HepG2 (cell line): ENCODE results near the gene MAGI1. TPM values are rescaled to one million over a fixed set of nuclear protein-coding genes. Genes with fewer than 3 reads are reported as not detected.

Experiments used
- ARID2 ChIP-seq: sonication (generic); formaldehyde crosslinking; IDR thresholded peaks from 2 replicates; pipeline ENCODE4 v1.8.1; 2022; ENCODE audit warnings: mild to moderate bottlenecking, missing genetic modification reagents, borderline replicate concordance
- ARNT2 ChIP-seq: sonication (generic); formaldehyde crosslinking; IDR thresholded peaks from 2 replicates; pipeline ENCODE4 v1.8.0; 2022; ENCODE audit warnings: mild to moderate bottlenecking, low read depth, missing genetic modification reagents, moderate library complexity
- FOXA1 ChIP-seq, 2 experiments: fragments of 450-650 bp in 1 of 2; sonication (generic) in 1 of 2; formaldehyde crosslinking in 1 of 2; IDR thresholded peaks; 2 replicates each; pipeline versions ENCODE4 v1.4.0 to v1.6.1; 2016 to 2020; ENCODE audit warnings: missing genetic modification reagents in 1 of 2
- HMG20B ChIP-seq: conservative IDR thresholded peaks from 2 replicates; pipeline ENCODE4 v1.6.1; 2016; ENCODE audit warnings: missing genetic modification reagents, missing compliant biosample characterization
- HNRNPLL ChIP-seq: fragments of 200-400 bp; formaldehyde crosslinking; IDR thresholded peaks from 2 replicates; pipeline ENCODE4 v1.6.1; 2017; ENCODE audit warnings: mild to moderate bottlenecking, low read depth, low read length; ENCODE audit not compliant: poor library complexity, severe bottlenecking
- LCORL ChIP-seq, 2 experiments: fragments of 450-650 bp in 1 of 2; sonication (generic) in 1 of 2; formaldehyde crosslinking in 1 of 2; IDR thresholded peaks; 2 replicates each; pipeline versions ENCODE4 v1.5.0 to v1.6.1; 2017 to 2020; ENCODE audit warnings: antibody characterized with exemption in 1 of 2, missing genetic modification reagents in 1 of 2
- MBNL3 ChIP-seq: fragments of 250-450 bp; sonication (Bioruptor Pico); conservative IDR thresholded peaks from 2 replicates; pipeline ENCODE4 v1.8.0; 2022; ENCODE audit warnings: mild to moderate bottlenecking, inconsistent platforms
- MIXL1 ChIP-seq: IDR thresholded peaks from 2 replicates; pipeline ENCODE4 v1.6.1; 2016
- NR2C2 ChIP-seq: sonication (generic); formaldehyde crosslinking; IDR thresholded peaks from 2 replicates; pipeline ENCODE4 v1.4.0; 2020; ENCODE audit warnings: missing genetic modification reagents, mild to moderate bottlenecking, moderate library complexity, borderline replicate concordance
- POLR2AphosphoS5 ChIP-seq: IDR thresholded peaks from 2 replicates; pipeline ENCODE4 v1.6.1; 2012; ENCODE audit warnings: low read depth, low read length
- PPARG ChIP-seq: conservative IDR thresholded peaks from 2 replicates; pipeline ENCODE4 v1.6.1; 2016; ENCODE audit warnings: missing biosample characterization, missing genetic modification reagents
- PRMT3 ChIP-seq: sonication (generic); formaldehyde crosslinking; IDR thresholded peaks from 2 replicates; pipeline ENCODE4 v1.8.1; 2022; ENCODE audit warnings: low read depth, mild to moderate bottlenecking, moderate library complexity, missing genetic modification reagents, borderline replicate concordance
- SCMH1 ChIP-seq: sonication (generic); formaldehyde crosslinking; IDR thresholded peaks from 2 replicates; pipeline ENCODE4 v1.9.0; 2021; ENCODE audit warnings: missing genetic modification reagents, mild to moderate bottlenecking, borderline replicate concordance
- ZNF20 ChIP-seq: sonication (generic); formaldehyde crosslinking; IDR thresholded peaks from 2 replicates; pipeline ENCODE4 v1.4.0; 2020; ENCODE audit warnings: mild to moderate bottlenecking, moderate library complexity, missing genetic modification reagents
- ZNF644 ChIP-seq: IDR thresholded peaks from 2 replicates; pipeline ENCODE4 v1.6.1; 2016; ENCODE audit warnings: low read depth
- polyA plus RNA-seq, 8 experiments: library from polyadenylated mRNA; depleted of rRNA in 3 of 8; stranded (reverse) in 7 of 8; unstranded in 1 of 8; fragments of >200 nt; fragmentation: Illumina TruSeq in 4 of 8; extraction: Trizol in 4 of 8; gene quantifications; 2 replicates each; pipeline versions ENCODE4 v1.2.1 to v1.2.3, GENCODE V29; 2011 to 2016; ENCODE audit warnings: low read depth in 4 of 8, missing spikeins in 1 of 8, mixed read lengths in 1 of 8; ENCODE audit not compliant: insufficient read depth in 1 of 8
- total RNA-seq, 5 experiments: library from RNA; depleted of rRNA; stranded (reverse); fragments of >200 nt; fragmentation: Illumina TruSeq; extraction: Trizol; gene quantifications; 2 replicates each; pipeline ENCODE4 v1.2.3, GENCODE V29; 2016; ENCODE audit warnings: low read depth in 1 of 5
- TF ChIP-seq, protein P1 (sequence below): sonication (generic); formaldehyde crosslinking; IDR thresholded peaks from 2 replicates; pipeline ENCODE4 v1.5.0; 2020; ENCODE audit warnings: mild to moderate bottlenecking, missing genetic modification reagents, borderline replicate concordance
- TF ChIP-seq, protein P2 (sequence below): sonication (generic); formaldehyde crosslinking; IDR thresholded peaks from one replicate; pipeline ENCODE4 v1.5.1; 2020; ENCODE audit warnings: mild to moderate bottlenecking, missing genetic modification reagents; ENCODE audit errors: not compliant biosample characterization
- TF ChIP-seq, protein P3 (sequence below): sonication (generic); formaldehyde crosslinking; IDR thresholded peaks from 2 replicates; pipeline ENCODE4 v1.4.0; 2020; ENCODE audit warnings: missing genetic modification reagents

MAGI1 gene
- total and polyA plus RNA-seq, 2 of the 13 experiments (the other 11 are each of a cell fraction or from before 2014, with no cell fraction given), result 22.2 to 26.0 TPM

DNA sequence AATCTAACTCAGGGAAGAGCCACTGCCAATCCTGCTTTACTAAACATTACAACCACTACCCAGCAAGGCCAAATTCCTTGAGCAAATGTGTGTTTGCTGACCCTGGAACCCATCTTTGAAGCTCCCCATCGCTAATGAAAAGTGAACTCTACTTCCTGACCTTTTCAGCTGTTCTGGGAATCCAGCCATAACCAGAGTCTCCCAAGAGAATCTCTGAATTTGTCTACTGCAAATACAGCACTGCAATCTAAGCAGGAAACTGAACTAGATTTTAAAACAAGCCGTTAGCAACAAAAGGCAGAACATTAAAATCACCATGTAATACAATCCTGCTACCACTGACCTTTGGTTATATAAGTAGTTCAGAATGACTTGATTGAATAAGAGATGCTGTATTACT, 309.2 kb downstream of the MAGI1 start (continued):
- TF ChIP-seq POLR2AphosphoS5, result no peak
- no peak for TF ChIP-seq FOXA1 (IDR thresholded peaks at IDR 0.05)
- TF ChIP-seq FOXA1 (CRISPR knock-in tag; IDR thresholded peaks at IDR 0.05), result peak; percentile 40; the same call in 1 of the 2 replicates
- TF ChIP-seq PRMT3 (CRISPR knock-in tag), result no peak
- TF ChIP-seq LCORL (IDR thresholded peaks at IDR 0.05), result no peak
- peak; percentile 50; the same call in 1 of the 2 replicates for TF ChIP-seq LCORL (CRISPR knock-in tag; IDR thresholded peaks at IDR 0.05)
- TF ChIP-seq, protein P1, sequence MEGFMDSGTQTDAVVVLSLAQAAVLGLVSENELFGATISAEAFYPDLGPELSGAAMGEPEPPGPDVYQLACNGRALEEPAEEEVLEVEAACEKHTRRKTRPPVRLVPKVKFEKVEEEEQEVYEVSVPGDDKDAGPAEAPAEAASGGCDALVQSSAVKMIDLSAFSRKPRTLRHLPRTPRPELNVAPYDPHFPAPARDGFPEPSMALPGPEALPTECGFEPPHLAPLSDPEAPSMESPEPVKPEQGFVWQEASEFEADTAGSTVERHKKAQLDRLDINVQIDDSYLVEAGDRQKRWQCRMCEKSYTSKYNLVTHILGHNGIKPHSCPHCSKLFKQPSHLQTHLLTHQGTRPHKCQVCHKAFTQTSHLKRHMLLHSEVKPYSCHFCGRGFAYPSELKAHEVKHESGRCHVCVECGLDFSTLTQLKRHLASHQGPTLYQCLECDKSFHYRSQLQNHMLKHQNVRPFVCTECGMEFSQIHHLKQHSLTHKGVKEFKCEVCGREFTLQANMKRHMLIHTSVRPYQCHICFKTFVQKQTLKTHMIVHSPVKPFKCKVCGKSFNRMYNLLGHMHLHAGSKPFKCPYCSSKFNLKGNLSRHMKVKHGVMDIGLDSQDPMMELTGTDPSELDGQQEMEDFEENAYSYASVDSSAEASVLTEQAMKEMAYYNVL, result peak; percentile 43; the same call in 1 of the 2 replicates
- peak; percentile 91 for TF ChIP-seq ZNF644 (CRISPR knock-in tag)
- TF ChIP-seq MBNL3 (CRISPR knock-in tag), result no peak
- peak; percentile 46; the same call in 1 of the 2 replicates for TF ChIP-seq PPARG (CRISPR knock-in tag)
- TF ChIP-seq SCMH1 (CRISPR knock-in tag), result no peak
- TF ChIP-seq ZNF20, result no peak
- TF ChIP-seq, protein P2, sequence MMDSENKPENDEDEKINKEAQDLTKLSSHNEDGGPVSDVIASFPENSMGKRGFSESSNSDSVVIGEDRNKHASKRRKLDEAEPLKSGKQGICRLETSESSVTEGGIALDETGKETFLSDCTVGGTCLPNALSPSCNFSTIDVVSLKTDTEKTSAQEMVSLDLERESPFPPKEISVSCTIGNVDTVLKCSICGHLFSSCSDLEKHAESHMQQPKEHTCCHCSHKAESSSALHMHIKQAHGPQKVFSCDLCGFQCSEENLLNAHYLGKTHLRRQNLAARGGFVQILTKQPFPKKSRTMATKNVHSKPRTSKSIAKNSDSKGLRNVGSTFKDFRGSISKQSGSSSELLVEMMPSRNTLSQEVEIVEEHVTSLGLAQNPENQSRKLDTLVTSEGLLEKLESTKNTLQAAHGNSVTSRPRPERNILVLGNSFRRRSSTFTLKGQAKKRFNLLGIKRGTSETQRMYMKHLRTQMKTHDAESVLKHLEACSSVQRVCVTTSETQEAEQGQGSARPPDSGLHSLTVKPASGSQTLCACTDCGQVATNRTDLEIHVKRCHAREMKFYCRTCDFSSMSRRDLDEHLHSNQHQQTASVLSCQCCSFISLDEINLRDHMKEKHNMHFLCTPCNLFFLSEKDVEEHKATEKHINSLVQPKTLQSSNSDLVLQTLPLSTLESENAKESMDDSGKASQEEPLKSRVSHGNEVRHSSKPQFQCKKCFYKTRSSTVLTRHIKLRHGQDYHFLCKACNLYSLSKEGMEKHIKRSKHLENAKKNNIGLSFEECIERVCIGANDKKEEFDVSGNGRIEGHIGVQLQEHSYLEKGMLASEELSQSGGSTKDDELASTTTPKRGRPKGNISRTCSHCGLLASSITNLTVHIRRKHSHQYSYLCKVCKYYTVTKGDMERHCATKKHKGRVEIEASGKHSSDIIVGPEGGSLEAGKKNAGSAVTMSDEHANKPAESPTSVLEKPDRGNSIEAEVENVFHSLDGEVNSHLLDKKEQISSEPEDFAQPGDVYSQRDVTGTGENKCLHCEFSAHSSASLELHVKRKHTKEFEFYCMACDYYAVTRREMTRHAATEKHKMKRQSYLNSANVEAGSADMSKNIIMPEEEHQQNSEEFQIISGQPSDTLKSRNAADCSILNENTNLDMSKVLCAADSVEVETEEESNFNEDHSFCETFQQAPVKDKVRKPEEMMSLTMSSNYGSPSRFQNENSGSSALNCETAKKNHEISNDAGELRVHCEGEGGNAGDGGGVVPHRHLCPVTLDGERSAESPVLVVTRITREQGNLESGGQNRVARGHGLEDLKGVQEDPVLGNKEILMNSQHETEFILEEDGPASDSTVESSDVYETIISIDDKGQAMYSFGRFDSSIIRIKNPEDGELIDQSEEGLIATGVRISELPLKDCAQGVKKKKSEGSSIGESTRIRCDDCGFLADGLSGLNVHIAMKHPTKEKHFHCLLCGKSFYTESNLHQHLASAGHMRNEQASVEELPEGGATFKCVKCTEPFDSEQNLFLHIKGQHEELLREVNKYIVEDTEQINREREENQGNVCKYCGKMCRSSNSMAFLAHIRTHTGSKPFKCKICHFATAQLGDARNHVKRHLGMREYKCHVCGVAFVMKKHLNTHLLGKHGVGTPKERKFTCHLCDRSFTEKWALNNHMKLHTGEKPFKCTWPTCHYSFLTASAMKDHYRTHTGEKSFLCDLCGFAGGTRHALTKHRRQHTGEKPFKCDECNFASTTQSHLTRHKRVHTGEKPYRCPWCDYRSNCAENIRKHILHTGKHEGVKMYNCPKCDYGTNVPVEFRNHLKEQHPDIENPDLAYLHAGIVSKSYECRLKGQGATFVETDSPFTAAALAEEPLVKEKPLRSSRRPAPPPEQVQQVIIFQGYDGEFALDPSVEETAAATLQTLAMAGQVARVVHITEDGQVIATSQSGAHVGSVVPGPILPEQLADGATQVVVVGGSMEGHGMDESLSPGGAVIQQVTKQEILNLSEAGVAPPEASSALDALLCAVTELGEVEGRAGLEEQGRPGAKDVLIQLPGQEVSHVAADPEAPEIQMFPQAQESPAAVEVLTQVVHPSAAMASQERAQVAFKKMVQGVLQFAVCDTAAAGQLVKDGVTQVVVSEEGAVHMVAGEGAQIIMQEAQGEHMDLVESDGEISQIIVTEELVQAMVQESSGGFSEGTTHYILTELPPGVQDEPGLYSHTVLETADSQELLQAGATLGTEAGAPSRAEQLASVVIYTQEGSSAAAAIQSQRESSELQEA (CRISPR knock-in tag), result no peak
- peak; percentile 59; the same call in 1 of the 2 replicates for TF ChIP-seq HMG20B (CRISPR knock-in tag)
- TF ChIP-seq HNRNPLL, result no peak
- peak; percentile 85 for TF ChIP-seq MIXL1 (CRISPR knock-in tag)
- TF ChIP-seq, protein P3, sequence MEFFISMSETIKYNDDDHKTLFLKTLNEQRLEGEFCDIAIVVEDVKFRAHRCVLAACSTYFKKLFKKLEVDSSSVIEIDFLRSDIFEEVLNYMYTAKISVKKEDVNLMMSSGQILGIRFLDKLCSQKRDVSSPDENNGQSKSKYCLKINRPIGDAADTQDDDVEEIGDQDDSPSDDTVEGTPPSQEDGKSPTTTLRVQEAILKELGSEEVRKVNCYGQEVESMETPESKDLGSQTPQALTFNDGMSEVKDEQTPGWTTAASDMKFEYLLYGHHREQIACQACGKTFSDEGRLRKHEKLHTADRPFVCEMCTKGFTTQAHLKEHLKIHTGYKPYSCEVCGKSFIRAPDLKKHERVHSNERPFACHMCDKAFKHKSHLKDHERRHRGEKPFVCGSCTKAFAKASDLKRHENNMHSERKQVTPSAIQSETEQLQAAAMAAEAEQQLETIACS (CRISPR knock-in tag), result no peak
- peak; percentile 55; the same call in 1 of the 2 replicates for TF ChIP-seq NR2C2
- no peak for TF ChIP-seq ARNT2 (CRISPR knock-in tag)
- no peak for TF ChIP-seq ARID2 (CRISPR knock-in tag)
